ENCODE results near the gene LGALS7.
"Not testable (repeated sequence)": the region's sequence is repeated elsewhere in the genome, so short reads cannot be mapped to it uniquely, and the experiment has no call there.

DNA sequence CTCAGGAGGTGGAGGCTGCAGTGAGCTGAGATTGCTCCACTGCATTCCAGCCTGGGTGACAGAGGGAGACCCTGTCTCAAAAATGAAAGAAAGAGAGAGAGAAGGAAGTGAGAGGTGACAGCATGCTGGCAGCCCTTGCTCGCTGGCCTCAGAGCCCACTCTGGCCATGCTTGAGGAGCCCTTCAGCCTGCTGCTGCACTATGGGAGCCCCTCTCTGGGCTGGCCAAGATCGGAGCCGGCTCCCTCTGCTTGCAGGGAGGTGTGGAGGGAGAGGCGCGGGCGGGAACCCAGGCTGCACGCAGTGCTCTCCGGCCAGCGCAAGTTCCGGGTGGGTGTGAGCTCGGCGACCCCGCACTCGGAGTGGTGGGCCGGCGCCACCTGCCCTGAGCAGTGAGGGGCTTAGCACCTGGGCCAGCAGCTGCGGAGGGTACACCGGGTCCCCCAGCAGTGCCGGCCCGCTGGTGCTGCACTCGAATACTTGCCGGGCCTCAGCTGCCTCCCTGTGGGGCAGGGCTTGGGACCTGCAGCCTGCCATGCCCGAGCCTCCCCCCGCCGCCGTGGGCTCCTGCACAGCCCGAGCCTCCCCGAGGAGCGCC is 48.0 kb upstream of the LGALS7 start:
- TF ChIP-seq, protein P1, sequence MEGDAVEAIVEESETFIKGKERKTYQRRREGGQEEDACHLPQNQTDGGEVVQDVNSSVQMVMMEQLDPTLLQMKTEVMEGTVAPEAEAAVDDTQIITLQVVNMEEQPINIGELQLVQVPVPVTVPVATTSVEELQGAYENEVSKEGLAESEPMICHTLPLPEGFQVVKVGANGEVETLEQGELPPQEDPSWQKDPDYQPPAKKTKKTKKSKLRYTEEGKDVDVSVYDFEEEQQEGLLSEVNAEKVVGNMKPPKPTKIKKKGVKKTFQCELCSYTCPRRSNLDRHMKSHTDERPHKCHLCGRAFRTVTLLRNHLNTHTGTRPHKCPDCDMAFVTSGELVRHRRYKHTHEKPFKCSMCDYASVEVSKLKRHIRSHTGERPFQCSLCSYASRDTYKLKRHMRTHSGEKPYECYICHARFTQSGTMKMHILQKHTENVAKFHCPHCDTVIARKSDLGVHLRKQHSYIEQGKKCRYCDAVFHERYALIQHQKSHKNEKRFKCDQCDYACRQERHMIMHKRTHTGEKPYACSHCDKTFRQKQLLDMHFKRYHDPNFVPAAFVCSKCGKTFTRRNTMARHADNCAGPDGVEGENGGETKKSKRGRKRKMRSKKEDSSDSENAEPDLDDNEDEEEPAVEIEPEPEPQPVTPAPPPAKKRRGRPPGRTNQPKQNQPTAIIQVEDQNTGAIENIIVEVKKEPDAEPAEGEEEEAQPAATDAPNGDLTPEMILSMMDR (IDR thresholded peaks at IDR 0.05), result not testable (repeated sequence)
- TF ChIP-seq POLR2A (IDR thresholded peaks at IDR 0.05), result not testable (repeated sequence)
